GM10266 (cell line): ENCODE data around the gene CD2.

Source experiments
- DNase-seq: peaks from one replicate; pipeline ENCODE4 v3.0.0; 2012; ENCODE audit errors: extremely low spot score
- CTCF ChIP-seq: IDR thresholded peaks from 2 replicates; pipeline ENCODE4 v1.5.1; 2012; ENCODE audit warnings: mild to moderate bottlenecking, low read depth; ENCODE audit not compliant: control insufficient read depth, insufficient read depth; ENCODE audit errors: missing control alignments

CD2 gene

GRCh38 chr1:116764906-116765862, 11.0 kb downstream of the CD2 start:
- TF ChIP-seq CTCF: no peak
- DNase-seq: no peak

GRCh38 chr1:116765962-116766361, 11.7 kb downstream of the CD2 start:
- no peak for DNase-seq
- no peak for TF ChIP-seq CTCF

GRCh38 chr1:116766616-116767469, 12.6 kb downstream of the CD2 start:
- no peak for DNase-seq
- TF ChIP-seq CTCF: no peak

- TF ChIP-seq CTCF: no peak
- DNase-seq: no peak
Observed at GRCh38 chr1:116767782-116768382, 13.7 kb downstream of the CD2 start.

GRCh38 chr1:116768416-116769103, 14.3 kb downstream of the CD2 start:
- no peak for TF ChIP-seq CTCF
- DNase-seq: no peak

- DNase-seq: no peak
- no peak for TF ChIP-seq CTCF
Observed at GRCh38 chr1:116769104-116769452, 14.8 kb downstream of the CD2 start.
